ENCODE measurements around the gene PNMT. TPM values are rescaled to one million over a fixed set of nuclear protein-coding genes. Genes with fewer than 3 reads are reported as not detected.

PNMT gene
- total RNA-seq, 2 experiments from 2014 or later: not detected

- POLR2A ChIA-PET: no interaction called here
- intact Hi-C loops (cut with micrococcal nuclease; ENCODE audit: unreplicated experiment): no loop called here
- no TSS peak for BruUV-seq (replicated peaks)
Observed at GRCh38 chr17:39702901-39703893, 34.9 kb downstream of the PNMT start.

GRCh38 chr17:39703913-39704312 is 35.7 kb downstream of the PNMT start:
- BruUV-seq (replicated peaks): no TSS peak
- ChIA-PET CTCF (ENCODE audit: unreplicated experiment) (no interaction called here), POLR2A (no interaction called here)
- H4K20me1 ChIP-seq (ENCODE audit: insufficient read depth, low read length): no peaks in the 10 kb centered on the region
- H3K27ac ChIP-seq (ENCODE audit: low read depth, low read length, poor library complexity, severe bottlenecking): no peak overlapping the region
- no peak overlapping the region for H3K4me3 ChIP-seq (ENCODE audit: low read depth, low read length, poor library complexity, severe bottlenecking)
- no peak for TF ChIP-seq CTCF (conservative IDR thresholded peaks at IDR 0.05; ENCODE audit: low read length)
- no peak for TF ChIP-seq EZH2phosphoT487 (IDR thresholded peaks at IDR 0.05; ENCODE audit: borderline replicate concordance, low read depth, low read length)
- DNase-seq (ENCODE audit: low spot score): no peak
- H3K79me2 ChIP-seq (ENCODE audit: insufficient read depth, low read depth, low read length): no peaks in the 10 kb centered on the region
- no peak overlapping the region for H3K4me2 ChIP-seq (ENCODE audit: low read length)
- intact Hi-C loops (cut with micrococcal nuclease; ENCODE audit: unreplicated experiment): no loop called here
- H3K9me3 ChIP-seq (ENCODE audit: low read length): no peaks in the 10 kb centered on the region
- H3K4me1 ChIP-seq (ENCODE audit: insufficient read depth, low read length, poor library complexity, severe bottlenecking): peaks cover 4% of the 10 kb centered on the region
- no peaks in the 10 kb centered on the region for H3K36me3 ChIP-seq (ENCODE audit: insufficient read depth, low read length)
- H2AFZ ChIP-seq (ENCODE audit: low read length): no peak overlapping the region
- no peaks in the 10 kb centered on the region for H3K9me2 ChIP-seq (ENCODE audit: insufficient read depth, low read length)

More at GRCh38 chr17:39702901-39703893, 34.9 kb downstream of the PNMT start:
- H3K4me3 ChIP-seq (ENCODE audit: low read depth, low read length, poor library complexity, severe bottlenecking): no peak overlapping the region
- H3K27ac ChIP-seq (ENCODE audit: low read depth, low read length, poor library complexity, severe bottlenecking): no peak overlapping the region
- H3K79me2 ChIP-seq (ENCODE audit: insufficient read depth, low read depth, low read length): no peaks in the 10 kb centered on the region
- H3K9me3 ChIP-seq (ENCODE audit: low read length): no peaks in the 10 kb centered on the region
- no peaks in the 10 kb centered on the region for H3K36me3 ChIP-seq (ENCODE audit: insufficient read depth, low read length)
- peak; percentile 43 for DNase-seq (ENCODE audit: low spot score)
- H3K4me2 ChIP-seq (ENCODE audit: low read length): no peak overlapping the region
- H3K4me1 ChIP-seq (ENCODE audit: insufficient read depth, low read length, poor library complexity, severe bottlenecking): peaks cover 4% of the 10 kb centered on the region
- H2AFZ ChIP-seq (ENCODE audit: low read length): no peak overlapping the region
- H3K9me2 ChIP-seq (ENCODE audit: insufficient read depth, low read length): no peaks in the 10 kb centered on the region
- CTCF ChIA-PET (ENCODE audit: unreplicated experiment): no interaction called here
- TF ChIP-seq CTCF (conservative IDR thresholded peaks at IDR 0.05; ENCODE audit: low read length): no peak
- TF ChIP-seq EZH2phosphoT487 (IDR thresholded peaks at IDR 0.05; ENCODE audit: borderline replicate concordance, low read depth, low read length): no peak
- H4K20me1 ChIP-seq (ENCODE audit: insufficient read depth, low read length): no peaks in the 10 kb centered on the region
